AG09309 (cell line): Measurements from ENCODE around the gene UIMC1.

Source experiments
- DNase-seq: peaks from one replicate; pipeline ENCODE4 v3.0.0-alpha.2; 2010; ENCODE audit warnings: low read depth
- H3K4me3 ChIP-seq: 2 replicates; pipeline ENCODE4 v1.5.1; 2011; ENCODE audit warnings: mild to moderate bottlenecking, low read depth, low read length, moderate library complexity; ENCODE audit not compliant: control insufficient read depth
- CTCF ChIP-seq: IDR thresholded peaks from 2 replicates; pipeline ENCODE4 v1.5.1; 2011; ENCODE audit warnings: mild to moderate bottlenecking, low read depth, low read length, inconsistent platforms; ENCODE audit not compliant: insufficient read depth, control insufficient read depth; ENCODE audit errors: missing control alignments

UIMC1 gene

DNA sequence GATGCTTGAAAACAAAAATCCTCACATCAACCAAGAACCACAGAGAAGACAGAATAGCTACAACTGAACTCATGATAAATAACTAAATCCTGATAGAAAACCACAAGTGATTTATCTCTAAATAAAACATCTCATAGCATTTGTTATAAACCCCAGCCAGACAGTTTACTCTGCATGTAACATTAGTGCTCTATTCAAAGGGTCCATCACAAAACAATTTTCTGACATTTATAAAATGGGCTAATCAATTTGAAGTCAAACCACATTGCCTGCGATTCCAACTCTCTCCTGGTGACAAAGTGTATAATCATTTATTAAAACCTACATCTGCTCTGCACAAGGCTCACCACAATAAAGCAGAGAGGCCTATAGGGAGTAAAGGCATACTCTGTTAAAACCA, 49.8 kb downstream of the UIMC1 start:
- no peak for DNase-seq
- no peak overlapping the region for H3K4me3 ChIP-seq
- no peak for TF ChIP-seq CTCF

GRCh38 chr5:176955895-176956294, 50.7 kb downstream of the UIMC1 start:
- TF ChIP-seq CTCF = no peak
- no peak for DNase-seq
- H3K4me3 ChIP-seq = no peak overlapping the region

DNA sequence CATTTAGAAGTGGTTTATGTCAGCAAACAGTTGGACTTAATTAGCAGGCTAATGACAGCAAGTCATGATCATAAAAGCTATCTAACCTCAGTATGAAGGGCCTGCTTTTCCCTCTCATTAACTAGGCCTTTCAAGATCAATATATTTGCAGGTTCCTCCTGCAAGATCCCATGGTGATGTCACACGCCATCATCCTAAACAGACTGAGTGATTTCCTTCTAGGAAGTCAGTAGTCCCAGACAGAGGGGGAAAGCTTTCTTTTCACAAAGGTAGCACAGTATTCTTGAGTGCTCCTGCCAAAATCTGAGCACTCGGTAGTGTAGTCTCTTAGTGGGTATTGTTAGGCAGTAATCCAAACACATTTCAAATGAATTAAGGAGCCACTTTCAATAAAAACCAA, 52.5 kb downstream of the UIMC1 start:
- H3K4me3 ChIP-seq = no peak overlapping the region
- TF ChIP-seq CTCF = no peak
- no peak for DNase-seq

GRCh38 chr5:176952531-176953193, 53.9 kb downstream of the UIMC1 start:
- no peak for DNase-seq
- no peak for TF ChIP-seq CTCF

DNA sequence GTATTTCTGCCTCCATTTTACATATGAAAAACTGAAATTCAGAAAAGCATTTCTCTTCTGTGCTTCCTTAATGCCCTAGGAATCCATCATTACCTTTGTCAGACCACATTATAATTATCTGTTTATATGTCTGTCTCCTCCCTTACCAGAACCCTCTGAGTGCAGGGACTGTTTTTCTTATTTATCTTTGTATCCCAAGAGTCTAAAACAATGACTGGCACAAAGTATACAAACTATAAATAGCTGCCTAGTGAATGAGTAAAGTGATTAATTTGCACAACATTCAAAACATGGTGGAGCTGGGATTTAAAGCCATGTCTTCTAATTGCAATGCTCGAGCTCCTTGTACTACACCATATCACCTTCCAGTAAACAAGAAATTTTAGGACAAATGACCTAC, 58.1 kb downstream of the UIMC1 start:
- DNase-seq = no peak
- TF ChIP-seq CTCF = no peak
- no peak overlapping the region for H3K4me3 ChIP-seq

More at GRCh38 chr5:176952531-176953193, 53.9 kb downstream of the UIMC1 start:
- no peak overlapping the region for H3K4me3 ChIP-seq

- no peak for DNase-seq
- H3K4me3 ChIP-seq = no peak overlapping the region
- no peak for TF ChIP-seq CTCF
Measured at GRCh38 chr5:176947847-176948246, 58.7 kb downstream of the UIMC1 start.

- H3K4me3 ChIP-seq = no peak overlapping the region
- no peak for TF ChIP-seq CTCF
- no peak for DNase-seq
Measured at GRCh38 chr5:176944268-176944667, 62.3 kb downstream of the UIMC1 start.
